ENCODE results near the gene PHF13. TPM values are rescaled to one million over a fixed set of nuclear protein-coding genes. Genes with fewer than 3 reads are reported as not detected.
"Not testable (repeated sequence)": the region's sequence is repeated elsewhere in the genome, so short reads cannot be mapped to it uniquely, and the experiment has no call there.

Gene PHF13
- total RNA-seq, 1 experiment from 2014 or later: 36.6 TPM

GRCh38 chr1:6640867-6641266, 27.3 kb downstream of the PHF13 start:
- H3K4me3 ChIP-seq (ENCODE audit: insufficient read depth, low read depth, low read length); H3K27me3 ChIP-seq (ENCODE audit: control insufficient read depth, insufficient read depth, low read length); DNase-seq: not testable (repeated sequence)
- H3K36me3 ChIP-seq (replicated peaks; ENCODE audit: control insufficient read depth, insufficient read depth, low read length): peaks cover 63% of the 10 kb centered on the region

GRCh38 chr1:6645018-6645417, 31.5 kb downstream of the PHF13 start:
- Histone ChIP-seq H3K27me3 (ENCODE audit: control insufficient read depth, insufficient read depth, low read length) (no peaks in the 10 kb centered on the region), H3K4me3 (ENCODE audit: insufficient read depth, low read depth, low read length) (no peak overlapping the region), H3K36me3 (replicated peaks; ENCODE audit: control insufficient read depth, insufficient read depth, low read length) (peaks cover 38% of the 10 kb centered on the region)
- no peak for DNase-seq

GRCh38 chr1:6646499-6647148, 33.1 kb downstream of the PHF13 start:
- Histone ChIP-seq H3K36me3 (replicated peaks; ENCODE audit: control insufficient read depth, insufficient read depth, low read length) (peaks cover 40% of the 10 kb centered on the region), H3K27me3 (ENCODE audit: control insufficient read depth, insufficient read depth, low read length) (no peaks in the 10 kb centered on the region), H3K4me3 (ENCODE audit: insufficient read depth, low read depth, low read length) (no peak overlapping the region)
- DNase-seq: peak; percentile 83

GRCh38 chr1:6648556-6648955, 35.0 kb downstream of the PHF13 start:
- H3K27me3 ChIP-seq (ENCODE audit: control insufficient read depth, insufficient read depth, low read length): no peaks in the 10 kb centered on the region
- H3K36me3 ChIP-seq (replicated peaks; ENCODE audit: control insufficient read depth, insufficient read depth, low read length): peaks cover 37% of the 10 kb centered on the region
- no peak overlapping the region for H3K4me3 ChIP-seq (ENCODE audit: insufficient read depth, low read depth, low read length)
- DNase-seq: peak; percentile 14

GRCh38 chr1:6651909-6652308, 38.4 kb downstream of the PHF13 start:
- Histone ChIP-seq H3K36me3 (replicated peaks; ENCODE audit: control insufficient read depth, insufficient read depth, low read length) (peaks cover 21% of the 10 kb centered on the region), H3K27me3 (ENCODE audit: control insufficient read depth, insufficient read depth, low read length) (no peaks in the 10 kb centered on the region), H3K4me3 (ENCODE audit: insufficient read depth, low read depth, low read length) (no peak overlapping the region)
- DNase-seq: peak; percentile 48

GRCh38 chr1:6652986-6653385, 39.5 kb downstream of the PHF13 start:
- Histone ChIP-seq H3K27me3 (ENCODE audit: control insufficient read depth, insufficient read depth, low read length) (no peaks in the 10 kb centered on the region), H3K36me3 (replicated peaks; ENCODE audit: control insufficient read depth, insufficient read depth, low read length) (peaks cover 23% of the 10 kb centered on the region), H3K4me3 (ENCODE audit: insufficient read depth, low read depth, low read length) (no peak overlapping the region)
- DNase-seq: peak; percentile 15

GRCh38 chr1:6653436-6654290, 40.1 kb downstream of the PHF13 start:
- DNase-seq: no peak
- peaks cover 23% of the 10 kb centered on the region for H3K36me3 ChIP-seq (replicated peaks; ENCODE audit: control insufficient read depth, insufficient read depth, low read length)
- H3K27me3 ChIP-seq (ENCODE audit: control insufficient read depth, insufficient read depth, low read length): no peaks in the 10 kb centered on the region
- no peak overlapping the region for H3K4me3 ChIP-seq (ENCODE audit: insufficient read depth, low read depth, low read length)

GRCh38 chr1:6657138-6657537, 43.6 kb downstream of the PHF13 start:
- Histone ChIP-seq H3K27me3 (ENCODE audit: control insufficient read depth, insufficient read depth, low read length) (no peaks in the 10 kb centered on the region), H3K4me3 (ENCODE audit: insufficient read depth, low read depth, low read length) (no peak overlapping the region), H3K36me3 (replicated peaks; ENCODE audit: control insufficient read depth, insufficient read depth, low read length) (peaks cover 15% of the 10 kb centered on the region)
- no peak for DNase-seq

GRCh38 chr1:6658359-6659060, 45.0 kb downstream of the PHF13 start:
- no peak for DNase-seq
- H3K4me3 ChIP-seq (ENCODE audit: insufficient read depth, low read depth, low read length): no peak overlapping the region
- no peaks in the 10 kb centered on the region for H3K27me3 ChIP-seq (ENCODE audit: control insufficient read depth, insufficient read depth, low read length)
- peaks cover 6% of the 10 kb centered on the region; the same call in 1 of the 2 replicates for H3K36me3 ChIP-seq (replicated peaks; ENCODE audit: control insufficient read depth, insufficient read depth, low read length)

- no peak overlapping the region for H3K4me3 ChIP-seq (ENCODE audit: insufficient read depth, low read depth, low read length)
- peaks cover 2% of the 10 kb centered on the region for H3K36me3 ChIP-seq (replicated peaks; ENCODE audit: control insufficient read depth, insufficient read depth, low read length)
- DNase-seq: no peak
- no peaks in the 10 kb centered on the region for H3K27me3 ChIP-seq (ENCODE audit: control insufficient read depth, insufficient read depth, low read length)
These were observed 47.0 kb downstream of the PHF13 start for GRCh38 chr1:6660415-6661049.

GRCh38 chr1:6662468-6662867, 48.9 kb downstream of the PHF13 start:
- DNase-seq; H3K27me3 ChIP-seq (ENCODE audit: control insufficient read depth, insufficient read depth, low read length); H3K4me3 ChIP-seq (ENCODE audit: insufficient read depth, low read depth, low read length): not testable (repeated sequence)
- H3K36me3 ChIP-seq (replicated peaks; ENCODE audit: control insufficient read depth, insufficient read depth, low read length): peaks cover 11% of the 10 kb centered on the region

GRCh38 chr1:6666696-6667095, 53.2 kb downstream of the PHF13 start:
- H3K27me3 ChIP-seq (ENCODE audit: control insufficient read depth, insufficient read depth, low read length): no peaks in the 10 kb centered on the region
- no peak overlapping the region for H3K4me3 ChIP-seq (ENCODE audit: insufficient read depth, low read depth, low read length)
- no peak for DNase-seq
- peaks cover 14% of the 10 kb centered on the region for H3K36me3 ChIP-seq (replicated peaks; ENCODE audit: control insufficient read depth, insufficient read depth, low read length)

GRCh38 chr1:6667139-6667538, 53.6 kb downstream of the PHF13 start:
- peaks cover 14% of the 10 kb centered on the region for H3K36me3 ChIP-seq (replicated peaks; ENCODE audit: control insufficient read depth, insufficient read depth, low read length)
- no peak overlapping the region for H3K4me3 ChIP-seq (ENCODE audit: insufficient read depth, low read depth, low read length)
- no peak for DNase-seq
- H3K27me3 ChIP-seq (ENCODE audit: control insufficient read depth, insufficient read depth, low read length): no peaks in the 10 kb centered on the region

- H3K27me3 ChIP-seq (ENCODE audit: control insufficient read depth, insufficient read depth, low read length): no peaks in the 10 kb centered on the region
- H3K4me3 ChIP-seq (ENCODE audit: insufficient read depth, low read depth, low read length): no peak overlapping the region
- H3K36me3 ChIP-seq (replicated peaks; ENCODE audit: control insufficient read depth, insufficient read depth, low read length): peaks cover 14% of the 10 kb centered on the region
- DNase-seq: no peak
These were observed 55.0 kb downstream of the PHF13 start for GRCh38 chr1:6668503-6668902.
